Liver (tissue), 3 donors: ENCODE data around the gene MYOF.
"Not testable (repeated sequence)": the region's sequence is repeated elsewhere in the genome, so short reads cannot be mapped to it uniquely, and the experiment has no call there.

Experiments used
- CTCF ChIP-seq: fragments of 150-350 bp; IDR thresholded peaks from 2 replicates; pipeline ENCODE4 v1.5.1; 2017; ENCODE audit warnings: improper control_type of control experiment, low read depth, low read length; ENCODE audit not compliant: missing input control
- JUND ChIP-seq, 2 donors: IDR thresholded peaks; 2 replicates each; pipeline ENCODE4 v1.6.1; 2016; ENCODE audit warnings: antibody characterized with exemption in 2 of 2
- YY1 ChIP-seq: IDR thresholded peaks from 2 replicates; pipeline ENCODE4 v1.6.1; 2016; ENCODE audit warnings: antibody characterized with exemption, mild to moderate bottlenecking
- donor health status: healthy.
- donor health status: healthy.

- not testable (repeated sequence) for TF ChIP-seq YY1; CTCF; JUND (IDR thresholded peaks at IDR 0.05)
These were observed 14.5 kb downstream of the MYOF start for GRCh38 chr10:93467635-93468034.
